GM19438 (cell line): ENCODE measurements around the gene DDX3X.
"Not testable (repeated sequence)": the region's sequence is repeated elsewhere in the genome, so short reads cannot be mapped to it uniquely, and the experiment has no call there.

Experiments used
- ATAC-seq: cut with Tn5 transposase; IDR thresholded peaks from one replicate; pipeline ENCODE4 v1.9.1; 2021; ENCODE audit warnings: low read depth; ENCODE audit not compliant: unreplicated experiment

Gene DDX3X

DNA sequence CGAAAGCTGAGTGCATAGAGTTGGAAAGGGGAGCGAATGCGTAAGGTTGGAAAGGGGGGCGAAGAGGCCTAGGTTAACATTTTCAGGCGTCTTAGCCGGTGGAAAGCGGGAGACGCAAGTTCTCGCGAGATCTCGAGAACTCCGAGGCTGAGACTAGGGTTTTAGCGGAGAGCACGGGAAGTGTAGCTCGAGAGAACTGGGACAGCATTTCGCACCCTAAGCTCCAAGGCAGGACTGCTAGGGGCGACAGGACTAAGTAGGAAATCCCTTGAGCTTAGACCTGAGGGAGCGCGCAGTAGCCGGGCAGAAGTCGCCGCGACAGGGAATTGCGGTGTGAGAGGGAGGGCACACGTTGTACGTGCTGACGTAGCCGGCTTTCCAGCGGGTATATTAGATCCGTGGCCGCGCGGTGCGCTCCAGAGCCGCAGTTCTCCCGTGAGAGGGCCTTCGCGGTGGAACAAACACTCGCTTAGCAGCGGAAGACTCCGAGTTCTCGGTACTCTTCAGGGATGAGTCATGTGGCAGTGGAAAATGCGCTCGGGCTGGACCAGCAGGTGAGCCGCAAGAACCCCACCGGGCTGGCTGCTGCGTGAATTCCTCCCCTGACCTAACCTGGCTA lies at the start of gene DDX3X:
TSS of gene DDX3X (plus strand) at position 419 of the 619 bp plus-strand sequence. CDS start at position 510, 91 bp downstream.
- peak; percentile 47 for ATAC-seq

DNA sequence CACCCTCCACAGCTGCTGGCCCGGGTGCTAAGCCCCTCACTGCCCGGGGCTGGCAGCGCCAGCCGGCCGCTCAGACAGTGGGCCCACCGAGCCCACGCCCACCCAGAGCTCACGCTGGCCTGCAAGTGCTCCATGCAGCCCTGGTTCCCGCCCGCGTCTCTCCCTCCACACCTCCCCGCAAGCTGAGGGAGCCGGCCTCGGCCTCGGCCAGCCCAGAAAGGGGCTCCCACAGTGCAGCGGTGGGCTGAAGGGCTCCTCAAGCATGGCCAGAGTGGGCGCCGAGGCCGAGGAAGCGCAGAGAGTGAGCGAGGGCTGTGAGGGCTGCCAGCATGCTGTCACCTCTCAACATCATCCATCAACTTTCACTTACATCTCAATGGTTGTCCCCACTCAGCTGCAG lies 48.0 kb upstream of the DDX3X start:
- ATAC-seq: not testable (repeated sequence)

DNA sequence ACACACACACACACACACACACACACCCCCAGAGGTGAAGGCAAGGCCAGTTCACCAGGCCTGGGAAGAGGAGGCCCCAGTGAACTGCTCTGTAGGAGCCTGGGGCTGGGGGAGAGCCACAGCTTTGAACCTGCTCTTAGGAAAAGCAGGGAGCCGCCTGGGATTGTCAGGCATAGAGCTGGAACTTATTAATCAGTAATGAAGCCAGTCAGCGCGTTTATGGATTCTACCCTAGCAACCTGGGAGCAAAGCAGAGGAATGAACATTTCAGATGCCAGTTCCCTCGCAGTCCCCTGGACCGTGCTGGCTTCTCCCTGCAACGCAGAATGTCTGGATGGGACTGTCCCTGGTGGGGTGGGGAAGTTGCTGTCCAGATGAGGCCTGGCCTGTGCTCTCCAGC lies 45.3 kb upstream of the DDX3X start:
- ATAC-seq: no peak

DNA sequence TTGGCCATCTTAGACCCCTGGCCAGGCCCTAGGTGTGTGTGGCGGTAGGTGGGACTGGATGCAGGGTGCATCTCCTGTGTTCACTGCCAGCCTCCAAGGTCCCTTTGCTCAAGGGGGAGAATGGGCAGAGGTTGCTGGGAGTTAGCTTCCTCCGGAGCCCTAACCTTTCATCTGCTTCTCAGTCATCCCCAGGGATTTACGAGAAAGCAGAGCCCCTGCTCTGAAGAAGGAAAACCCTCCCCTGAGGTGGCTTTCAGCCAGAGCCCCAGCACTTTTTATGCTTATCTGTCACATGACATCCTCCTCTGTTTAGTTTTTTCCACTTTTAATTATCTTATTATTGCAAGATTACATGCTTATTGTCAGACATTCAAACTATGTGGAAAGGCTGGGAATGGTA lies 44.9 kb upstream of the DDX3X start:
- no peak for ATAC-seq

DNA sequence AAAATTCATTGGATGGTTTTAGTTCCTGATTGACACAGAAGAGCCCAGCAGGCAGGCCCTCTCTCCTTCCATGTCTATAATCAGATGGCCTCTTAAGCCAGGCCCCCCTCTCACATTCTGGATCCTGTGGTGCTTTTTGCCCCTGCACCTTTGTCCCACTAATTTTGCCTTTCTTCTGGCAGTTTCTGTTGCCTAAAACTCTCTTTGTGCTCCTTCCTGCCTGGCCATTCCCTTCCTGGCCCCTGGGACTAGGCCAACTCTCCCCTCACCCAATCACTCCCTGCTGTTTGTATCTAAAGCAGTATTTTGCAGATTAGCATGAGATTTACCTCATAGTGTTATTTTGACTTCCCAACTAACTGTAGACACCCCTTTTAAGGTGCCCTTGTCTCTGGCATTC lies 42.7 kb upstream of the DDX3X start:
- ATAC-seq: no peak

DNA sequence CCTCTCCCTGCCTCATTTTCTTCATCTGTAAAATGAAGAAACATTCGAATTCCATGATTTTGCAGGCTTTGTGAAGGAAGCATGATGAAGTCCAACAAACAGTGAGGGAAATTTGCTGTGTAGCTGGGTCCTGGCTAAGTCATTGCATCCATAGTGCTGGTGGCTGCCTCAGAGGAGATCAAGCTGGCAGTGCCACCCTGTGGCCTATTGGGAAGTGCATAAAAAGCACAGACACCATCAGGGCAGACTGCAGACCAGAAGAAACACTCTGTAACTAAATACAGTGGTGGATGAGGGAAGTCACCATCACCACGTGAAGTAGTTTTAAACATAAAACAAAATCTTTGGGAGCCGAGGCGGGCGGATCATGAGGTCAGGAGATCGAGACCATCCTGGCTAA lies 40.7 kb upstream of the DDX3X start:
- no peak for ATAC-seq

DNA sequence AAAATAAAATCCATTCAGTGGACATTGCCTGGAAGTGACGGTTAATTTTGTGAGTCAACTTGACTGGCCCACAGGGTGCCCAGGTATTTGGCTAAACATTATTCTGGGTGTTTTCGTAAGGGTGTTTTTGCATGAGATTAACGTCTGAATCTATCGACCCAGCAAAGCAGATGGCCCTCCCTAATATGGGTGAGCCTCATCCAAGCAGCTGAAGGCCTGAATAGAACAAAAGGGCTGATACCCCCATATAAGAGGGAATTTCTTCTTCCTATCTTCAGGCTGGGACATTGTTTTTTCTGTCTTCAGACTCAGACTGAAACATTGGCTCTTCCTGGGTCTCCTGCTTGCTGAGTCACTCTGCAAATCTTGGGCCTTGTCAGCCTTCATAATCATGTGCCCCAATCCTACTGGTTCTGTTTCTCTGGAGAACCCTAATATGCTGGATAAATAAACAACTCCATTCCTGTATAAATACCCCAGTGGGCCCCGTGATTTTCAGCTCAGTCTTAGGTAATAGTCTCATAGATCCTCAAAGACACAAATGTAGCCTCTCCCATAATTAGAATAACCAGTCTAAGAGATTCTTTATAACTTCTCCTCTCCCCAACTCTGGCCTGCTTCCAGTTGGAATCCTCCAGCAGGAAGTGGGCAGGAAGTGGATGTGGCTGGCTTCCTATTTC lies 33.1 kb upstream of the DDX3X start:
- no peak for ATAC-seq

DNA sequence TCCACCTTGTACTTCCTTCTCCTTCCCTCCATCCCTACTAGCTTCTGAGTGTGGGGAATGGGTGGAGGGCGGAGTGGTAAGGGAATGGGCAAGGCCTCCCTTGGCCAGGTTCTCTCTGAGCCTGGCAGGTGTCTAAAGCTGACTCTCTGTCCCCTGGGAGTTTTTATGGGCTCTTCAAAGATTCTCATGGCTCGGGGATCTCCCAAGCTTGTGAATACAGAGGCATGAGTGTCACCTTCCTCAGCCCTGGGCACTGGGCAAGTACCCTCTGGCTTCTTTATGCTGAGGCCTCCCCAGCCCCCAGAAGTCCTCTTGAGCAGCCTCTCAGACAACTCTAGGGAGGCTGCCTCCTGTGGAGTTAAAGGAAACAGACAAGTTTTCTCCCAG lies 32.5 kb upstream of the DDX3X start:
- ATAC-seq: no peak

DNA sequence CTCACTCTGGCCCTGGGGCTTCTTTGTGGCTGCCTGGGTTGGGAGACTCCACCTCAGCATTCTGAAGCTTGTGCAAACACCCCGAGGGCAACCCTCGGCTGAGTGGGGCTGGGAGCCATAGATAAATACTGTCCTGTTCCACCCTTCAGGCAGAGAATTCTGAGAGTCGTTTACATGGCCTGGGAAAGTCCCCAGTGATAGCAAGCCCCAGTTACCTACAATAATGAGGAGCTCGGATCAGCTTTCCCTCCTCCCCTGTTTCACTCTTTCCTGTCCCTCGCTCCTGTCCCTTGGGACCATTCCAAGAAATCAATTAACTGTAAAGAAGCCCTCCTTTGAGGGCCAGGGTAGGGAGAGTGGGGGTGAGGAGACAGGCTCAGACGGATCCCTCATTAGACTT lies 31.6 kb upstream of the DDX3X start:
- no peak for ATAC-seq

DNA sequence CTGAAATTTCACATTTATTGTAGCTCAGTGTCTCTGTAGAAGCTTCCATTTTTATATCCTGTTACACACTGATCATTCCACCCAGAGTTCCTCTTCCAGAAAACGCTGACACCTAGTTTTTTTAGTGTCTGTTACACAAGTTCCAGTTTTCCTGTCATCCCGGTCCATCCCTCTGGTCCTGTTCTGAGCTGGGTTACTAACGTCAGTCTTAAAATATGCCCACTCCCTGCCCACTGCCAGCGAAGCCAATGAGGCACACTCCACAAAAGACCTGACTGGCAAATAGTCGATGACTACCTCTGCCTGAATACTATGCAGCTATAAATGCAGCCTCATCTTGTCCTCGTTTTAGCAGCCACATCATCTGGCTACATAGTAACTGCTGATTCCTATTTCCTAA lies 30.9 kb upstream of the DDX3X start:
- no peak for ATAC-seq

DNA sequence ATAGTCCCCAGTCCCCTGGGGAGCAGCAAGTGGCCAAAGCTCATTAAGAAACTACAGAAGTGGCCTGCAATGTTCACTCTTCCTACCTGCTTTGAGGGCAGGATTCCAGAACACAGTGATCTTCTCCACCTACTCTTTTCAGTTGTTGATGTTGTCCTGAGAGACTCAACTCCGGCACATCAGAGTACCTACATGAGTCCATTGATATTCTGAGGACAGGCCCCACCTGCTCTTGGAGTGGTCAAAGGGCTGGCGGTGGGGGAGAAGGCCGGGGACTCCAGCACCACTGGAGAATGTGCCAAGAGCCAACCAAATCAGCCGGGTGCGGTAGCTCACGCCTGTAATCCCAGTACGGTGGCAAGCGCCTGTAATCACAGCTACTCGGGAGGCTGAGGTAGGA lies 29.8 kb upstream of the DDX3X start:
- ATAC-seq: no peak

DNA sequence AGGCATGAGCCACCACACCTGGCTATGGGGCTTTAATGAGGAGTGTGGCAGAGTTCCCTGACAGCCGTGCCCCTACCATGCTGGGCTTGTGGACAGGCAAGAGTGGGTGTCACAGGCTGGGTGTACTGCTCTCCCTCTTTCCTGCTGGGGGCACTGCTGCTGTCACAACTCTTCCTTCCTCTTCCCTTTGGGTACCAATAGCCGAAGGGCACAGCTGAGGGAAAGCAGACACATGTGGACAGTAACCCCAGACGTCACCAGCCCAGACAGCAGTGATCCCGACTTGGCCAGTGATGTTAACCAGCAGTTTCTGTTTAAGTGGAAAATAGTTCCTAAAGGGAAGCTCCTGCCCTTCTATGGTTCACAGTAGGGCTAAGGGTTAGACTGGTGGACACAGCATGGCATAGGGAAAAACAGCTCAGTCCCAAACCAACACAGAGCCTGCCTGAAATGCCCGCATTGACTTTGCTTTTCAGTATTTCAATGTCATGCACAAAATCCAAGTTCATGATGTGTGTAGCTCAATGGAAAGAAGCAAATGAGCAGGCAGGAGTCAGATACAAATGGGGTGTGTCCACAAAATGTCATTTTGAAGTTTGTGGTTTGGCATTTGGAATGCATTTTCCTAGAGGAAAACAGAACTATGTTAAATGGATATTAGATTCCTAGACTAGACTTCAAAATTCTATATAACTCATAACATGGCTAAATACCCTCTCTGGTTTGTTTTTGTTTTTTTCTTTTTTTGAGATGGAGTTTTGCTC lies 24.9 kb upstream of the DDX3X start:
- no peak for ATAC-seq

DNA sequence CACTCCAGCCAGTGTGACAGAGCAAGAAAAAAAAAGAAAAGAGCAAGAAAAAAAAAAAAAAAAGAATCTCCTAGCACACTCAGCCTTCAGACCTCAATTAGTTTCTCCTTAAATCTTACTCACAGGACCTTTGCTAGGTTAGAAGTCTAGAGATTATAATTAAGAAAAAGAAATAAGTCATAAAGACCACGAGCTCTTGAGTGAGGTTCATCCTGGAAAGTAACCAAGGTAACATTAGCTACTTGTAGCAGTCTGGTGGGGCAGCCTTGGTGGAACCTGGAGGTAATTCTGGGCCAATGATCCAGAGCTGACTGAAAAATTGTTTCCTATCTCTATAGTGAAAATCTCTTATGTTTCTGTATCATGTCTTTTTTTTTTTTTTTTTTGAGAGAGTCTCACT lies 21.2 kb upstream of the DDX3X start:
- ATAC-seq: no peak

DNA sequence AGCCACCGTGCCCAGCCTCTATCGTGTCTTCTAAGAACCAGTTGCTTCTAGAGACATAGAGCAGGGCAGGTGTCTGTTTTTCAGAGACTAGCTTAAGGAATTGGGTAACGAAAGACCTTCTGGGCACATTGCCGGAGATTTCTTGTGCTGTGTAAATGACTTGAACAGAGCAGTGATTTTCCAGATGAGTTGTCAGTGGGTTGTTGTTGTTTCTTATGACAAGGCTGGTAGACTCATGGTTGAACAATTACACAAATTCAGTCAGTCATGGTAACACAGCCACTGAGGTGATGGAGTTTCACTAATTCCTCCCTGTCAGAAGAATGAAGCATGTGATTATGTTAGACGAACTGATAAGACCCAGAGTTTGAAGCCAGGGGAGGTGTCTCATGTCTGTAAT lies 20.5 kb upstream of the DDX3X start:
- no peak for ATAC-seq

DNA sequence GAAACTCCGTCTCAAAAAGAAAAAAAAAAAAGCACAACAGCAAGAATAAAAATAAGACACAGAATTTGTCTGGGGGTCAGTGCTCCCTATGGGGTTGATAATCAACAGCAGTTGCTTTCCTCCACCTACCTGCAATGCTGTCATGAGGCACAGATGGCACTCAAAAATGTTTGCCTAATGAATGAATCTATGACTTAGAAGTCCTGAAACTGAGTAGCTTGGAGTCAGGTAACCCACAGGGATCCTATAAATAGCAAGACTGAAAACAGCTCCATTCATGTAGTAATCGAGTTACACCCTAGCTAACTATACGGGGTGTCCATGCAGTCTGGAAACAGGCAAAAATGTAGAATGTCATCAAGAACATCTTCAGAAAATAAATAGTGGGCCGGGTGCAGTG lies 19.8 kb upstream of the DDX3X start:
- no peak for ATAC-seq

DNA sequence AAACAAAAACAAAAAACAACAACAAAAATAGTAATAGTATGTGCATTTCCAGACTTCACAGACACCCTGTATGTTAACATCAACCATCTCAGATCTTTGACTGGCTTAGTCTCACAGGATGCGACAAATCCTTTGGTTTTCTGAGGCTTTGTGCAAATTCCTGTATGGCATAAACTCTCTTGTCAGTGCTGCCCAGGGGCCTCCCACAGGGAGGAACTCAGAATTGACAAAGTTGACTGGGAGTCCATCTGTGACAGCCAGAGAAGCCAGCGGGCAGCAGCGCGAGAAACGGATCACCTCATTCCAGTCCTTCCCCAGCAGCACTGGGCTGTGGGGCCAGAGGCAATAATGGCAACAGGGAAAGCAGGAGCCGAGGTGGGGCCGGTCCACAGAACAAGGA lies 19.1 kb upstream of the DDX3X start:
- no peak for ATAC-seq

DNA sequence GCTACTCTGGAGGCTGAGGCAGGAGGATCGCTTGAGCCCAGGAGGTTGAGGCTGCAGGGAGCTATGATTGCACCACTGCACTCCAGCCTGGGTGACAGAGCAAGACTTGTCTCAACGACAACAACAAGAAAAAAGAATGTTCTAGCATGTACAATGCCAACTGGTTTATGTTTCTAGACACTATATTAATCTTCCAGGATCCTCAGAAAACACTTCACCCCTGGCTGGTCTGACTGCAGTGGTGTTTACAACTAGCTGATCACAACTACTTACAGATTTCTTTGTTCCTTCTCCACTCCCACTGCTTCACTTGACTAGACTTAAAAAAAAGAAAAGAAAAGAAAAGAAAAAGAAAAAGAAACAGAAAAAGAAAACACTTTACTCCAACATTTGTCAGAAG lies 17.7 kb upstream of the DDX3X start:
- not testable (repeated sequence) for ATAC-seq

DNA sequence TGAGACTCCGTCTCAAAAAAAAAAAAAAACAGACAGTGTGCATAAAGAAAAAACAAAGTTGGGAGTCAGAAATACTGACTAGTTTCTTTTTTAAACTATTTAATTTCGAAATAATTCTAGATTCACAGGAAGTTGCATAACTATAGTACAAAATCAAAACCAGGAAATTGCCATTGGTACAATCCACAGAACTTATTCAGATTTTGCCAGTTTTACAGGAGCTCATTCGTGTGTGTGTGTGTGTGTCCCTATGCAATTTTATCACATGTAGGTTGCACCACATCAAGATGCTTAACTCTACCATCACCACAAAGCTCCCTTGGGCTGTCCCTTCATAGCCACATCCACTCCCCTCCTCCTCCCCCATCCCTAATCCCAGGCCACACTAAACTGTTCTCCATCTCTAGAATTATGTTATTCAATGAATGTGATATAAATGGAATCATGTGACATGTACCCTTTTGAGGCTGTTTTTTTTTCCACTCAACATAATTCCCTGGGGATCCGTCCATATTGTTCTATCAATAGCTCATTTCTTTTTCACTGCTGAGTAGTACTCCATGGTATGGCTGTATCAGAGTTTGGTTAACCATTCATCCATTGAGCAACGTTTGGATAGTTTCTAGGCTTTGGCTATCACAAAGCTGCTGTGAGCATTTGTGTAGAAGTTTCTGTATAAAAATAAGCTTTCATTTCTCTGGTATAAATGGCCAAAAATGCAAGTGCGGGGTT lies 16.3 kb upstream of the DDX3X start:
- no peak for ATAC-seq

DNA sequence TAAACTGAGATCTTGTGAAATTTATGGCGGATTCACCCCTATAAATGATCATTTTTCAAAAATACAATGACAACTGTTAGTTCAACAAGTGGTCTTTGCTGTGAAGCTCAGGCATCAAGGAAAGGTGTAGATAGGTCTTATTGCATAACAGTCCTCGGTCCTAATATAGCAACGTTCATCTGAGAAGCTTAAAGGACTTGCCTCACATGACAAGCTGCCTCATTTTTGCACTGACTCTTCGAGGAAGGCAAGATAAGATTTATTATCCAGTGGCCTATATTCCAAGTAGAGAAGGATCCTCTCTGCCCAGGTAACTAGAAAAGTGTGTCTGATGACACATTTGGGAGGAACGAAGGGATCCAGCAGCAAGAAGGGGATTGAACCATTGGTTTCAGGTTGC lies 13.6 kb upstream of the DDX3X start:
- ATAC-seq: no peak

DNA sequence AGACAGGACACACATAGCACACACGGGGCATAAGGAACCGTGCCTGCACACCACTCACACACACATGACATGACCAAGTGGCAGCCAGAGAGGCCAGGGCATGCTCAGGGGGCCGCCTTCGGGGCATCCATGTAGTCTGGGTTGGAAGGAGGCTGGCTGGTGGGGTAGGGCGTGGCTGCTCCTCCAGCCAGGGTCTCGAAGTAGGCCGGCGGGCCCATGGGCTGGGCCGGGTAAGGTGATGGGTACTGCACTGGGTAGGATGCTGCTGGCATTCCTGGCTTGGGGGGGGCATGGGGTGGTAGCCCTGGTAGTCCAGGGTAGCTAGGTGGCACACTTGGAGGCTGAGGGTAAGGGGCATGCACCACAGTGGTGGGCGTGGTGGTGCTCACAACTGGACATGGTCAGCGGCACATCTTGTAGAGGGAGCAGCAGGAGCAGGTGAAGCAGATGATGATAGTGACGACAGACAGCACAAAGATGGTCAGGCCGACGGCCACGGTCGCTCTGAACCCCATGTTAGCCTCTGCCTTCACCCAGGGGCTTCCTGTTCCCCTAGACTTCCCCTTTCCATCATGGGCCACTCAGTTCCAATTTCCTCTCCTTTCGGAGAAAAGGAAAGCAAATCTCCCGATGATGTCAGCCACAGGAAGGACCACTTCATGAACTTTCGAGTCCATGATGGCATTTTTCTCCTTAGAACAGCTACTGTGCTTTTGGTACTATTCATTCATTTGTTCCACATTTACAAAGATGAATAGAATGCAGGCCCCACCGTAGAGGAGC lies 10.9 kb upstream of the DDX3X start:
- no peak for ATAC-seq
